Measurements from ENCODE around the gene TMED9. TPM values are rescaled to one million over a fixed set of nuclear protein-coding genes. Genes with fewer than 3 reads are reported as not detected.

Gene TMED9
- total and polyA plus RNA-seq, 2 donors (not counting 3 experiments of a cell fraction or from before 2014, with no cell fraction given): 291 to 331 TPM

- no peak overlapping the region for H3K4me3 ChIP-seq (replicated peaks in 1 of 3; ENCODE audit: insufficient read depth in 1 of 3, low read depth in 1 of 3, low read length in 3 of 3)
Measured at GRCh38 chr5:177545487-177546257, 46.3 kb upstream of the TMED9 start.

More at GRCh38 chr5:177545487-177546257, 46.3 kb upstream of the TMED9 start:
- Histone ChIP-seq H3K9ac (replicated peaks; ENCODE audit: extremely low read depth, insufficient read depth, low read length) (no peak overlapping the region), H3K9me3 (replicated peaks; ENCODE audit: control insufficient read depth, insufficient read depth, low read length) (no peaks in the 10 kb centered on the region), H3K4me1 (ENCODE audit: control insufficient read depth, extremely low read depth, insufficient read depth, low read length) (peaks cover 15% of the 10 kb centered on the region), H3K79me2 (ENCODE audit: control insufficient read depth, insufficient read depth, low read length) (peaks cover 67% of the 10 kb centered on the region), H3K36me3 (ENCODE audit: control insufficient read depth in 2 of 2, extremely low read depth in 1 of 2, insufficient read depth in 2 of 2, low read length in 2 of 2) (peaks cover 0 to 2% of the 10 kb centered on the region in 2 experiments), H4K20me1 (replicated peaks; ENCODE audit: control insufficient read depth, extremely low read depth, insufficient read depth, low read length) (peaks cover 9% of the 10 kb centered on the region), H3K27ac (ENCODE audit: insufficient read depth, low read depth, low read length) (peak overlapping the region; percentile 52), H3K27me3 (ENCODE audit: control insufficient read depth in 2 of 2, insufficient read depth in 2 of 2, low read length in 2 of 2) (no peaks in the 10 kb centered on the region), H3K9me1 (replicated peaks; ENCODE audit: control insufficient read depth, extremely low read depth, insufficient read depth, low read length) (no peaks in the 10 kb centered on the region), H2AFZ (ENCODE audit: low read depth, low read length) (no peak overlapping the region), H3K4me2 (ENCODE audit: insufficient read depth, low read length) (no peak overlapping the region)
- ChIA-PET CTCF (interaction anchor here (0.8 to 1.7 kb wide), 9 partner anchors 8 to 61 kb away, joined by 3 to 7 read pairs (median 3); partner anchors contain the start of genes DDX41 and TMED9), POLR2A (interaction anchor here (0.6 kb wide), 1 partner anchor 47 kb away, joined by 3 read pairs; no protein-coding TSS in a partner anchor)
- FAIRE-seq (no peak), DNase-seq (ENCODE audit: low read depth, low spot score) (no peak)
- dilution Hi-C loops (cut with MboI; ENCODE audit: extremely low pct_ligation_motif_present, low sequenced_read_pairs) (no loop called here), intact Hi-C loops (cut with micrococcal nuclease) (loop anchor here (2.0 kb wide), 1 partner anchor 51 kb away; no protein-coding TSS in a partner anchor)
- no peak for TF ChIP-seq CTCF (IDR thresholded peaks at IDR 0.05; ENCODE audit: extremely low read depth in 1 of 2, insufficient read depth in 1 of 2, low read depth in 1 of 2, low read length in 2 of 2)
- TF ChIP-seq JUN (IDR thresholded peaks at IDR 0.05; ENCODE audit: borderline replicate concordance, insufficient read depth, insufficient read length, low read depth): no peak
- TF ChIP-seq GATA2 (IDR thresholded peaks at IDR 0.05; ENCODE audit: insufficient read depth, insufficient read length, low read depth, low read length): no peak
- no peak for TF ChIP-seq FOS (IDR thresholded peaks at IDR 0.05; ENCODE audit: borderline replicate concordance, insufficient read depth, low read length)
- no peak for TF ChIP-seq POLR2A (IDR thresholded peaks at IDR 0.05; ENCODE audit: low read depth, low read length)
- TF ChIP-seq MAX (IDR thresholded peaks at IDR 0.05; ENCODE audit: insufficient read depth, insufficient read length): no peak
- TF ChIP-seq POLR2AphosphoS5 (IDR thresholded peaks at IDR 0.05; ENCODE audit: insufficient read depth, low read depth, low read length): no peak
- no peak for TF ChIP-seq MYC (IDR thresholded peaks at IDR 0.05; ENCODE audit: low read depth, low read length)
- no peak for TF ChIP-seq EZH2 (IDR thresholded peaks at IDR 0.05; ENCODE audit: borderline replicate concordance, low read depth, low read length, severe bottlenecking)
- BruUV-seq (replicated peaks): no TSS peak
